B cell (primary cell): ENCODE data around the gene TRIP13. TPM values are rescaled to one million over a fixed set of nuclear protein-coding genes. Genes with fewer than 3 reads are reported as not detected.

ENCODE experiments used
- ATAC-seq: fragments of 200-7000 bp; cut with Tn5 transposase; one replicate; pipeline ENCODE4 v1.10.0; 2021; ENCODE audit warnings: low read depth, mild to moderate bottlenecking, moderate number of reproducible peaks, moderate library complexity
- CTCF ChIA-PET: fragments of 350-600 bp; sonication (Branson Sonifier 250); formaldehyde crosslinking; loops from one replicate; lab custom pipeline; 2021; ENCODE audit warnings: antibody characterized with exemption, inconsistent platforms; lab: Charles Lee
- POLR2A ChIA-PET: fragments of 350-600 bp; sonication (Branson Sonifier 250); formaldehyde crosslinking; loops from one replicate; lab custom pipeline; 2021; ENCODE audit warnings: antibody characterized with exemption; lab: Charles Lee
- DNase-seq: peaks from one replicate; pipeline ENCODE4 v3.0.0; 2013
- H2AFZ ChIP-seq: 2 replicates; pipeline ENCODE4 v1.6.1; 2012; ENCODE audit warnings: mild to moderate bottlenecking, low read depth, low read length; ENCODE audit not compliant: insufficient read depth, poor library complexity, severe bottlenecking
- H3K27ac ChIP-seq, 2 donors: 1 replicate in 1 of 2; 2 replicates in 1 of 2; pipeline ENCODE4 v1.5.1; 2012 to 2013; ENCODE audit warnings: low read length in 2 of 2, mild to moderate bottlenecking in 2 of 2, moderate library complexity in 1 of 2
- H3K27me3 ChIP-seq, 4 experiments: fragments of 200-600 bp in 1 of 4; sonication (generic) in 1 of 4; replicated peaks in 1 of 4; 1 replicate in 2 of 4; 2 replicates in 2 of 4; pipeline versions ENCODE4 v1.6.1 to v1.7.0; 2013 to 2016; ENCODE audit warnings: low read length in 3 of 4, mild to moderate bottlenecking in 2 of 4, mixed read lengths in 1 of 4, moderate library complexity in 1 of 4; ENCODE audit not compliant: insufficient read depth in 4 of 4, control insufficient read depth in 3 of 4; ENCODE audit errors: control extremely low read depth in 1 of 4
- H3K36me3 ChIP-seq, 2 experiments: replicated peaks in 1 of 2; 1 replicate in 1 of 2; 2 replicates in 1 of 2; pipeline versions ENCODE4 v1.6.1 to v1.7.1; 2013; ENCODE audit warnings: low read length in 1 of 2; ENCODE audit not compliant: insufficient read depth in 2 of 2, control insufficient read depth in 1 of 2; ENCODE audit errors: control extremely low read depth in 1 of 2, extremely low read depth in 1 of 2
- H3K4me1 ChIP-seq, 2 donors: fragments of 200-600 bp in 1 of 2; sonication (generic) in 1 of 2; 1 replicate in 1 of 2; 2 replicates in 1 of 2; pipeline versions ENCODE4 v1.5.1 to v1.6.1; 2013 to 2017; ENCODE audit warnings: low read length in 2 of 2; ENCODE audit not compliant: control insufficient read depth in 2 of 2, insufficient read depth in 2 of 2
- H3K4me2 ChIP-seq: replicated peaks from 2 replicates; pipeline ENCODE3; 2012; ENCODE audit warnings: mild to moderate bottlenecking, low read depth, low read length; ENCODE audit not compliant: poor library complexity, severe bottlenecking
- H3K4me3 ChIP-seq, 5 experiments: fragments of 200-600 bp in 1 of 5; sonication (generic) in 1 of 5; 1 replicate in 3 of 5; 2 replicates in 2 of 5; pipeline versions ENCODE4 v1.5.1 to v1.7.0; 2011 to 2016; ENCODE audit warnings: low read length in 4 of 5, mild to moderate bottlenecking in 4 of 5, low read depth in 2 of 5, control low read depth in 1 of 5, moderate library complexity in 1 of 5; ENCODE audit not compliant: insufficient read depth in 1 of 5; ENCODE audit errors: control extremely low read depth in 1 of 5, extremely low read depth in 1 of 5
- H3K79me2 ChIP-seq: fragments of 200-600 bp; sonication (generic); one replicate; pipeline ENCODE4 v1.6.0; 2016; ENCODE audit warnings: low read length; ENCODE audit not compliant: control insufficient read depth, insufficient read depth
- H3K9ac ChIP-seq: fragments of 200-600 bp; sonication (generic); 2 replicates; pipeline ENCODE4 v1.6.1; 2017; ENCODE audit warnings: mild to moderate bottlenecking, low read length, moderate library complexity
- H3K9me3 ChIP-seq, 3 donors: one replicate each; pipeline versions ENCODE4 v1.6.1 to v1.7.1; 2013; ENCODE audit warnings: low read length in 2 of 3; ENCODE audit not compliant: control insufficient read depth in 2 of 3, insufficient read depth in 1 of 3; ENCODE audit errors: control extremely low read depth in 1 of 3
- H4K20me1 ChIP-seq: 2 replicates; pipeline ENCODE4 v1.6.0; 2012; ENCODE audit warnings: mild to moderate bottlenecking, low read length; ENCODE audit not compliant: insufficient read depth, control insufficient read depth, poor library complexity, severe bottlenecking
- H3K27ac Mint-ChIP-seq: one replicate; pipeline ENCODE4 v1.8.0; 2021; ENCODE audit warnings: mixed read lengths
- H3K27me3 Mint-ChIP-seq: one replicate; pipeline ENCODE4 v1.8.0; 2021; ENCODE audit warnings: mixed read lengths
- H3K4me1 Mint-ChIP-seq: one replicate; pipeline ENCODE4 v1.8.0; 2021; ENCODE audit warnings: mixed read lengths
- H3K4me3 Mint-ChIP-seq: one replicate; pipeline ENCODE4 v1.8.0; 2021; ENCODE audit warnings: mixed read lengths
- H3K9me3 Mint-ChIP-seq: one replicate; pipeline ENCODE4 v1.8.0; 2022; ENCODE audit warnings: mixed read lengths; ENCODE audit not compliant: insufficient read depth
- EZH2 ChIP-seq: IDR thresholded peaks from 2 replicates; pipeline ENCODE4 v1.6.1; 2012; ENCODE audit warnings: borderline replicate concordance, low read depth, mild to moderate bottlenecking, moderate library complexity, low read length; ENCODE audit not compliant: insufficient read depth, poor library complexity, severe bottlenecking
- WGBS: methylation state at CpG from one replicate; pipeline ENCODE4 v1.1.5; 2013; ENCODE audit warnings: missing lambda C conversion rate; ENCODE audit not compliant: insufficient coverage; 5-methylcytosine and 5-hydroxymethylcytosine counted together
- intact Hi-C: fragments of 100-400 bp; cut with micrococcal nuclease; formaldehyde crosslinking; loops from one replicate; pipeline ENCODE4 v1.10.0; 2022
- polyA plus RNA-seq: library from polyadenylated mRNA; depleted of rRNA; stranded (reverse); fragments of >200 nt; gene quantifications from 2 replicates; pipeline ENCODE4 v1.2.3, GENCODE V29; 2012
- total RNA-seq, 2 donors: library from RNA; stranded (reverse); fragments of 120-200 nt in 1 of 2; gene quantifications; 1 replicate in 1 of 2; 2 replicates in 1 of 2; pipeline versions ENCODE4 v1.2.3 to v1.2.4, GENCODE V29; 2013 to 2022
- TF ChIP-seq, protein P1 (sequence below): fragments of 200-600 bp; IDR thresholded peaks from one replicate; pipeline ENCODE4 v1.8.0; 2022; ENCODE audit warnings: antibody characterized with exemption, mild to moderate bottlenecking

The TRIP13 gene
- total and polyA plus RNA-seq, 2 donors (not counting 1 experiment from before 2014, with no cell fraction given): 0.63 to 1.1 TPM

DNA sequence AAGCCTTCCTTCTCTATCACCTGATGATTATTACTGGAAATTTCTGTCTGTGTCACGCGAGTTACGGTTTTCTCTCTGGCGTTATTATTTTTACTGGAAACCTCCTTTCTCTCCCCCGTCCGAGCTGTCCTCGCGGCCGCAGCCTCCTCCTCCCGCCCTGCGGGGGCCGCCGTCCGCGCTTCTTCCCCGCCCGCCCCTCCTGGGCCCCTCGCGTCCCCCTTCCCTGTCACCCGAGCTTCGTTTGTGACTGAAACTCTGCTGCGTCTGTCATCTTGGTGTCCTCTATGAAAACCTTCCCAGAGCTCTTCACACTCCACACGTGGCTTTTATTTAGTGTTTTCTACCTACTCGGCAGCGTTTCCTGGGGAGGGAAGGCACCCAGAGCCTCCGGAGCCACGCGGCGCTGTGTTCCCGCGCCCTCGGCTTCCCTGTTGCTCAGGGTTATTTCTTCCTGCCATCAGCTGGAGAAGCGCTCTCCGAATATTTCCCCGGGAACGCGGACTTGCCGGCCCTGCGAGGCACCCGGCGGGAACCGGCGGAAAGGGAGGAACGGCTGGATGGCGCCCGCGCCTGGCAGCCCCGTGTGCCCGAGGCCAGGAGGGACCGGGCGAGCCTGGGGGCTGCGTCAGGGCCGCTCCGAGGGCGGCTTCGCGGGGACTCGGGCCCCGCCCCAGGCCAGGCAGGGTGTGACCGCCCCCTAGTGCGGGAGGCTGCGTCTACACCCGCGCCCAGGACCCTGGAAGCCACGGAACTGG is 33.9 kb downstream of the TRIP13 start:
- H3K4me1 Mint-ChIP-seq: peaks cover 3% of the 10 kb centered on the region
- TF ChIP-seq EZH2: no peak
- TF ChIP-seq, protein P1, sequence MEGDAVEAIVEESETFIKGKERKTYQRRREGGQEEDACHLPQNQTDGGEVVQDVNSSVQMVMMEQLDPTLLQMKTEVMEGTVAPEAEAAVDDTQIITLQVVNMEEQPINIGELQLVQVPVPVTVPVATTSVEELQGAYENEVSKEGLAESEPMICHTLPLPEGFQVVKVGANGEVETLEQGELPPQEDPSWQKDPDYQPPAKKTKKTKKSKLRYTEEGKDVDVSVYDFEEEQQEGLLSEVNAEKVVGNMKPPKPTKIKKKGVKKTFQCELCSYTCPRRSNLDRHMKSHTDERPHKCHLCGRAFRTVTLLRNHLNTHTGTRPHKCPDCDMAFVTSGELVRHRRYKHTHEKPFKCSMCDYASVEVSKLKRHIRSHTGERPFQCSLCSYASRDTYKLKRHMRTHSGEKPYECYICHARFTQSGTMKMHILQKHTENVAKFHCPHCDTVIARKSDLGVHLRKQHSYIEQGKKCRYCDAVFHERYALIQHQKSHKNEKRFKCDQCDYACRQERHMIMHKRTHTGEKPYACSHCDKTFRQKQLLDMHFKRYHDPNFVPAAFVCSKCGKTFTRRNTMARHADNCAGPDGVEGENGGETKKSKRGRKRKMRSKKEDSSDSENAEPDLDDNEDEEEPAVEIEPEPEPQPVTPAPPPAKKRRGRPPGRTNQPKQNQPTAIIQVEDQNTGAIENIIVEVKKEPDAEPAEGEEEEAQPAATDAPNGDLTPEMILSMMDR: peak; percentile 25
- H3K4me2 ChIP-seq: peak overlapping the region; percentile 70
- no peak overlapping the region for H3K27ac ChIP-seq
- POLR2A ChIA-PET: no interaction called here
- H3K9ac ChIP-seq: peak overlapping the region; percentile 41
- no peaks in the 10 kb centered on the region for H3K36me3 ChIP-seq
- DNase-seq (peak; percentile 39), ATAC-seq (peak; percentile 67)
- peaks cover 43% of the 10 kb centered on the region for H3K27me3 Mint-ChIP-seq
- H2AFZ ChIP-seq: peak overlapping the region; percentile 71
- H3K9me3 Mint-ChIP-seq: no peaks in the 10 kb centered on the region
- no peak overlapping the region for H3K27ac Mint-ChIP-seq
- peak overlapping the region; percentile 49 for H3K4me3 Mint-ChIP-seq
- CTCF ChIA-PET: interaction anchor here (2.2 to 3.7 kb wide), 2 partner anchors 214 to 241 kb away, joined by 7 to 29 read pairs; no protein-coding TSS in a partner anchor
- peaks cover 0 to 12% (median 0%) of the 10 kb centered on the region in 3 donors for H3K9me3 ChIP-seq
- H3K4me1 ChIP-seq: peaks cover 10 to 15% of the 10 kb centered on the region in 2 donors
- no peaks in the 10 kb centered on the region for H4K20me1 ChIP-seq
- intact Hi-C loops: no loop called here
- no peaks in the 10 kb centered on the region for H3K79me2 ChIP-seq
- 3% methylated on average over 55 of the region's 65 CpGs for WGBS
- peak overlapping the region in 1 of 5 experiments; percentile 29 for H3K4me3 ChIP-seq
- peaks cover 0 to 20% (median 10%) of the 10 kb centered on the region in 4 experiments for H3K27me3 ChIP-seq
